Karpas-422 (cell line): ENCODE data around the gene CDH15. TPM values are rescaled to one million over a fixed set of nuclear protein-coding genes. Genes with fewer than 3 reads are reported as not detected.

Experiments used
- DNase-seq: peaks from one replicate; pipeline ENCODE4 v3.0.0-alpha.2; 2015
- H2AFZ ChIP-seq: fragments of 200-600 bp; sonication (generic); 2 replicates; pipeline ENCODE4 v1.6.1; 2014; ENCODE audit warnings: antibody characterized with exemption, low read length, mixed read lengths
- H3K27ac ChIP-seq: fragments of 200-600 bp; sonication (generic); 2 replicates; pipeline ENCODE4 v1.5.1; 2014; ENCODE audit warnings: mild to moderate bottlenecking, low read length, moderate library complexity
- H3K27me3 ChIP-seq: fragments of 200-600 bp; sonication (generic); 2 replicates; pipeline ENCODE4 v1.6.1; 2014; ENCODE audit warnings: low read length, mixed read lengths
- H3K36me3 ChIP-seq: fragments of 200-600 bp; sonication (generic); 2 replicates; pipeline ENCODE4 v1.6.1; 2014; ENCODE audit warnings: low read length, mixed read lengths; ENCODE audit not compliant: insufficient read depth
- H3K4me1 ChIP-seq: fragments of 200-600 bp; sonication (generic); 2 replicates; pipeline ENCODE4 v1.6.1; 2014; ENCODE audit warnings: mild to moderate bottlenecking, low read length, mixed read lengths
- H3K4me2 ChIP-seq: fragments of 200-600 bp; sonication (generic); 2 replicates; pipeline ENCODE4 v1.6.1; 2014; ENCODE audit warnings: low read length, low read depth, mild to moderate bottlenecking; ENCODE audit not compliant: poor library complexity, severe bottlenecking
- H3K4me3 ChIP-seq: fragments of 200-600 bp; sonication (generic); 2 replicates; pipeline ENCODE4 v1.5.1; 2014; ENCODE audit warnings: mild to moderate bottlenecking, antibody characterized with exemption, low read length, mixed read lengths
- H3K79me2 ChIP-seq: fragments of 200-600 bp; sonication (generic); 2 replicates; pipeline ENCODE4 v1.6.1; 2014; ENCODE audit warnings: mild to moderate bottlenecking, low read length, mixed read lengths
- H3K9ac ChIP-seq: fragments of 200-600 bp; sonication (generic); 2 replicates; pipeline ENCODE4 v1.6.0; 2014; ENCODE audit warnings: low read length
- H3K9me2 ChIP-seq: fragments of 200-600 bp; sonication (generic), shearing (Covaris generic); replicated peaks from 2 replicates; pipeline ENCODE4 v1.6.0; 2014; ENCODE audit warnings: mild to moderate bottlenecking, low read length, moderate library complexity; ENCODE audit not compliant: insufficient read depth
- H3K9me3 ChIP-seq: fragments of 300-700, 200-600 bp; sonication (generic); 2 replicates; pipeline ENCODE4 v1.6.1; 2014; ENCODE audit warnings: low read length, mixed read lengths
- H4K20me1 ChIP-seq: fragments of 200-600 bp; sonication (generic); 2 replicates; pipeline ENCODE4 v1.6.1; 2014; ENCODE audit warnings: mild to moderate bottlenecking, antibody characterized with exemption, low read length, low read depth; ENCODE audit not compliant: insufficient read depth
- total RNA-seq: library from RNA; depleted of rRNA; stranded (reverse); fragments of >200 nt; shearing (Covaris generic); gene quantifications from 2 replicates; pipeline ENCODE4 v1.2.3, GENCODE V29; 2014; ENCODE audit warnings: low replicate concordance; rRNA removed

CDH15 gene
- total RNA-seq, result 0.11 TPM in 1 of 2 replicates, not detected in the other

GRCh38 chr16:89171216-89172170, at the start of gene CDH15:
CDH15 (plus strand) TSS chr16:89171748; CDS start chr16:89171832, 84 bp downstream.
- Histone ChIP-seq H4K20me1 (peaks cover 16% of the 10 kb centered on the region; the same call in 1 of the 2 replicates), H3K4me2 (no peak within 1 kb of the TSS), H3K4me3 (no peak within 1 kb of the TSS), H3K9me3 (no peaks in the 10 kb centered on the region), H3K36me3 (no peaks in the 10 kb centered on the region), H3K4me1 (peaks cover 13% of the 10 kb centered on the region), H3K27me3 (no peaks in the 10 kb centered on the region), H3K9ac (no peak within 1 kb of the TSS), H3K9me2 (no peaks in the 10 kb centered on the region), H3K79me2 (no peaks in the 10 kb centered on the region), H3K27ac (no peak within 1 kb of the TSS), H2AFZ (no peak within 1 kb of the TSS)
- peak; percentile 99 for DNase-seq

GRCh38 chr16:89122322-89122851, 49.2 kb upstream of the CDH15 start:
- H3K4me2 ChIP-seq, result no peak overlapping the region
- no peak overlapping the region for H3K4me3 ChIP-seq
- H3K27me3 ChIP-seq, result no peaks in the 10 kb centered on the region
- H3K9me3 ChIP-seq, result no peaks in the 10 kb centered on the region
- H3K4me1 ChIP-seq, result peaks cover 4% of the 10 kb centered on the region; the same call in 1 of the 2 replicates
- H3K36me3 ChIP-seq, result peaks cover 13% of the 10 kb centered on the region; the same call in 1 of the 2 replicates
- no peak overlapping the region for H3K9ac ChIP-seq
- no peaks in the 10 kb centered on the region for H3K9me2 ChIP-seq
- DNase-seq, result peak; percentile 42
- no peaks in the 10 kb centered on the region for H4K20me1 ChIP-seq
- no peak overlapping the region for H2AFZ ChIP-seq
- H3K27ac ChIP-seq, result no peak overlapping the region
- no peaks in the 10 kb centered on the region for H3K79me2 ChIP-seq

DNA sequence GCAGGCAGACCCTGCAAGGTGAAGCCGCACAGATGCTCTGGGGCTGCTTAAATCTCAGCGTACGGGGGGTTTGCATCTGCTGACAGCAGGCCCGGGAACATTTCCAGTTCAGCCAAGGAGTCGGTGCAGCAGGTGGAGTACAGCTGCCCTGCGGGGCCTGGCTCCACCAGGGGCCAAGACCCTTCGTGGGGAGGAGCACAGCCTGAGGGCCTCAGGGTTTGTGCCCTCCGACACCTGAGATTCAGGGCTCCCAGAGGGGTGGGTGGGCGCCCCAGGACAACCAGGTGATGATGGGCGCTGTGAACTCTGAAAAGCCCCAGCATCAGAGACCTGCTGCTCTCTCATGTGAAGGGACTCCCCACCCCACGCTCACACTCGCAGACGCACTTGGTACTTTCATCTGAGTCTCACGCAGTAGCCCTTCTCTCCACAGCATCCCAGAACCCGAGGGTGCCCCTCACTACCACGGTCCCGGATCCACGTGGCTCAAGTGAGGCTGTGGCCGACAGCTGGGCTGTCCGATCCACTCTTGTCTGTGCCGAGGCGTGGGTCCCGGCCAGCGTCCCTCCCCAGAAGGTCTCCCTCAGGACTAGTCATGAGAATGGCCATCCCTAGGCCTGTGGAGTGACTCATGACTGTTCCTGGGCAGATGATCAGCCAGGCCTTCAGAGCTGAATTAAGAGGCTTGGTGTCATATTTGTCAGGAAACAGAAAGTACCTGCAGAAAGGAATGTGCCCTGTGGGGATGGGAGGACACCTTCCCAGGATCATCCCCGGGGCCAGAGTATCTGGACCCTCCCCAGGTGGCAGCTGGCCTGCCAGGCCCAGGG, 48.3 kb upstream of the CDH15 start:
- Histone ChIP-seq H3K9me3 (no peaks in the 10 kb centered on the region), H3K27ac (no peak overlapping the region), H2AFZ (no peak overlapping the region), H3K4me1 (peaks cover 4% of the 10 kb centered on the region; the same call in 1 of the 2 replicates), H3K4me3 (no peak overlapping the region), H3K9ac (no peak overlapping the region), H4K20me1 (no peaks in the 10 kb centered on the region), H3K36me3 (peaks cover 13% of the 10 kb centered on the region; the same call in 1 of the 2 replicates), H3K79me2 (0 out of 2 replicates have a peak, but pooled peaks cover 3% of the 10 kb centered on the region), H3K27me3 (no peaks in the 10 kb centered on the region), H3K4me2 (no peak overlapping the region), H3K9me2 (no peaks in the 10 kb centered on the region)
- DNase-seq, result no peak

DNA sequence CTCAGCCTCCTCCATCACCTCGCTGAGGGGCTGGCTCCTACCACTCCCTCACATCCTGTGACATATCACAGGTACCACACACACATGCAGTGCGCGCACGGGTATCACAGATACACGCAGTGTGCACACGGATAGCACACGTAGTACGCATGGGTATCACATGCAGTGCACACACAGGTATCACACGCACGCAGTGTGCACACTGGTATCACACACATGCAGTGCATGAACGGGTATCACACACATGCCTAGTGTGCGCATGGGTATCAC, 47.8 kb upstream of the CDH15 start:
- Histone ChIP-seq H2AFZ (no peak overlapping the region), H3K9me2 (no peaks in the 10 kb centered on the region), H3K4me2 (no peak overlapping the region), H3K27ac (no peak overlapping the region), H3K4me3 (no peak overlapping the region), H4K20me1 (no peaks in the 10 kb centered on the region), H3K9me3 (0 out of 2 replicates have a peak, but pooled peaks cover 1% of the 10 kb centered on the region), H3K36me3 (peaks cover 17% of the 10 kb centered on the region), H3K79me2 (peaks cover 7% of the 10 kb centered on the region), H3K4me1 (peaks cover 4% of the 10 kb centered on the region; the same call in 1 of the 2 replicates), H3K9ac (no peak overlapping the region), H3K27me3 (no peaks in the 10 kb centered on the region)
- DNase-seq, result no peak

DNA sequence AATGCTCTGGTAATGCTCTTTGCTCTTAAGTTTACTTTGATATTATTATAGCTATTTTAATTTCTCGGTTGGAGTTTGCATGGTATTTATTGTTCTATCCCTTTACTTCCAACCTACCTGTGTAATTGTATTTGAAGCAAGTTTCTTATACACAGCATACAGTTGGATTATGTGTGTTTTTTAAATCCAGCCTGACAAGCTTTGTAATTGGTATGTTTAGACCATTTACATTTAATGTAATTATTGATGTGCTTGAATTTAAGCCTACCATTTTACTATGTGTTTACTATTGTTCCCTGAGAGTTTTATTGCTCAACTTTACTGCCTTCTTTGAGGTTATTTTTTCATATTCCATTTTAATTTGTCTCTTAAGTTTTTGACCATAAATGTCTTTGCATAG, 42.2 kb upstream of the CDH15 start:
- no peak for DNase-seq
- Histone ChIP-seq H3K79me2 (peaks cover 31% of the 10 kb centered on the region), H4K20me1 (no peaks in the 10 kb centered on the region), H3K27ac (no peak overlapping the region), H3K4me2 (no peak overlapping the region), H3K4me3 (no peak overlapping the region), H3K36me3 (peaks cover 24% of the 10 kb centered on the region), H3K4me1 (no peaks in the 10 kb centered on the region), H3K9me2 (no peaks in the 10 kb centered on the region), H3K9me3 (0 out of 2 replicates have a peak, but pooled peaks cover 8% of the 10 kb centered on the region), H3K27me3 (no peaks in the 10 kb centered on the region), H3K9ac (no peak overlapping the region), H2AFZ (no peak overlapping the region)

DNA sequence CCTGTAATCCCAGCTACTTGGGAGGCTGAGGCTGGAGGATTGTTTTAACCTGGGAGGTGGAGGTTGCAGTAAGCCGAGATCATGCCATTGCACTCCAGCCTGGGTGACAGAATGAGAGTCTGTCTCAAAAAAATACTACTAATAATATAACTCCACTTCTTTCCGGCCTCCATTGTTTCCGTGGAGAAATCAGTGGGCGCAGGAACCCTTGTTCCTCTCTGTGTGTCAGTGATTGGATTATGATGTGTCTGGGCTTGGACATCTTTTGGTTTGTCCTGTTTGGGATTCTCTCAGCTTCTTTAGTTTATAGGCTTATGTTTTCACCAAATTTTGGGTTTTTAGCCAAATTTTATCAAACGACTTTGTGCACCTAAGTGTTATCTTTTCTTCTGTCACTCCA, 41.1 kb upstream of the CDH15 start:
- H3K4me3 ChIP-seq, result no peak overlapping the region
- H4K20me1 ChIP-seq, result no peaks in the 10 kb centered on the region
- H3K9me3 ChIP-seq, result 0 out of 2 replicates have a peak, but pooled peaks cover 8% of the 10 kb centered on the region
- H3K36me3 ChIP-seq, result peaks cover 22% of the 10 kb centered on the region
- H3K27ac ChIP-seq, result no peak overlapping the region
- no peaks in the 10 kb centered on the region for H3K9me2 ChIP-seq
- no peak overlapping the region for H3K9ac ChIP-seq
- no peak for DNase-seq
- H3K4me1 ChIP-seq, result no peaks in the 10 kb centered on the region
- H3K79me2 ChIP-seq, result peaks cover 31% of the 10 kb centered on the region
- no peaks in the 10 kb centered on the region for H3K27me3 ChIP-seq
- no peak overlapping the region for H3K4me2 ChIP-seq
- H2AFZ ChIP-seq, result no peak overlapping the region

- Histone ChIP-seq H4K20me1 (no peaks in the 10 kb centered on the region), H3K9me2 (no peaks in the 10 kb centered on the region), H3K9ac (no peak overlapping the region), H3K27me3 (no peaks in the 10 kb centered on the region), H2AFZ (no peak overlapping the region), H3K27ac (no peak overlapping the region), H3K36me3 (peaks cover 17% of the 10 kb centered on the region), H3K4me3 (no peak overlapping the region), H3K4me2 (no peak overlapping the region), H3K79me2 (peaks cover 31% of the 10 kb centered on the region), H3K9me3 (0 out of 2 replicates have a peak, but pooled peaks cover 8% of the 10 kb centered on the region), H3K4me1 (no peaks in the 10 kb centered on the region)
- no peak for DNase-seq
These were observed 39.8 kb upstream of the CDH15 start for GRCh38 chr16:89131783-89132182.
